Peyer's patch (tissue), 4 donors: ENCODE results near the gene METTL24. TPM values are rescaled to one million over a fixed set of nuclear protein-coding genes. Genes with fewer than 3 reads are reported as not detected.

Experiments
- DNase-seq, 3 donors: peaks; one replicate each; pipeline ENCODE4 v3.0.0-alpha.2; 2017 to 2019
- H3K27ac ChIP-seq, 4 donors: fragments of 200-600 bp; sonication (generic); one replicate each; pipeline ENCODE4 v1.5.1; 2016 to 2019
- H3K27me3 ChIP-seq, 2 donors: fragments of 200-600 bp; sonication (generic); one replicate each; pipeline ENCODE4 v1.5.1; 2019
- H3K36me3 ChIP-seq, 3 donors: fragments of 200-600 bp; sonication (generic); one replicate each; pipeline ENCODE4 v1.5.1; 2016 to 2019
- H3K4me1 ChIP-seq, 4 donors: fragments of 200-600 bp; sonication (generic); one replicate each; pipeline ENCODE4 v1.5.1; 2016 to 2019
- H3K4me3 ChIP-seq, 4 donors: fragments of 200-600 bp; sonication (generic); 1 replicate in 3 of 4; 2 replicates in 1 of 4; pipeline ENCODE4 v1.5.1; 2016 to 2019; ENCODE audit warnings: mild to moderate bottlenecking in 1 of 4
- H3K9me3 ChIP-seq, 4 donors: fragments of 200-600 bp; sonication (generic); one replicate each; pipeline ENCODE4 v1.5.1; 2016 to 2019; ENCODE audit warnings: mild to moderate bottlenecking in 1 of 4
- POLR2A ChIP-seq, 2 donors: fragments of 450-650 bp; IDR thresholded peaks; one replicate each; pipeline ENCODE4 v1.5.1; 2017; ENCODE audit warnings: antibody characterized with exemption in 2 of 2, mild to moderate bottlenecking in 2 of 2, moderate library complexity in 2 of 2
- total RNA-seq, 4 donors: library from RNA; depleted of rRNA; stranded (reverse); fragments of >200 nt; gene quantifications; one replicate each; pipeline ENCODE4 v1.1.0, GENCODE V29; 2016
- TF ChIP-seq, protein P1 (sequence below), 6 experiments: fragments of 450-650 bp in 4 of 6; fragments of 200-600 bp in 2 of 6; sonication (generic) in 1 of 6; IDR thresholded peaks; one replicate each; pipeline ENCODE4 v1.5.1; 2017 to 2019; ENCODE audit warnings: antibody characterized with exemption in 6 of 6, mild to moderate bottlenecking in 3 of 6, moderate library complexity in 1 of 6

Gene METTL24
- total RNA-seq, 4 donors from 2014 or later = 3.9 to 11.2 (median 6.8) TPM

DNA sequence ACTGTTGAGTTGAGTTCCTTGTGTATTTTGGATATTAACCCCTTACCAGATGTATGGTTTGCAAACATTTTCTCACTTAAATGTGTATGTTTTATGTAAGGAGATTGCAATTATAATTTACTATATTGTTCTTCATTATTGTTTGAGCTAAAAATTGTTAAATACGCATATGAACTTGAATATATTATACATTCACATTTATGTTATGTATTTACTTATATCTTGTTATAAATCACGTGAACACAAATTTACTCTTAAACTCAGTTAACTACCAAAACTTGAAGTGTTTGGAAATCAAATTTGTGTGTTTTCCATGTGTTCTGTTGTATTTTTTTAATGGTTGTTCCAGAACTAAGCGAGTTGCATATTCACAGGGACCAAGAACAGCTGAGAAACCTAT, 159.6 kb downstream of the METTL24 start:
- H3K27me3 ChIP-seq = no peaks in the 10 kb centered on the region
- no peaks in the 10 kb centered on the region for H3K4me1 ChIP-seq
- H3K36me3 ChIP-seq = peaks cover 0 to 10% (median 0%) of the 10 kb centered on the region in 3 donors
- no peak overlapping the region for H3K4me3 ChIP-seq
- no peak overlapping the region for H3K27ac ChIP-seq
- H3K9me3 ChIP-seq = no peaks in the 10 kb centered on the region
- TF ChIP-seq POLR2A (IDR thresholded peaks at IDR 0.05) = no peak
- TF ChIP-seq, protein P1, sequence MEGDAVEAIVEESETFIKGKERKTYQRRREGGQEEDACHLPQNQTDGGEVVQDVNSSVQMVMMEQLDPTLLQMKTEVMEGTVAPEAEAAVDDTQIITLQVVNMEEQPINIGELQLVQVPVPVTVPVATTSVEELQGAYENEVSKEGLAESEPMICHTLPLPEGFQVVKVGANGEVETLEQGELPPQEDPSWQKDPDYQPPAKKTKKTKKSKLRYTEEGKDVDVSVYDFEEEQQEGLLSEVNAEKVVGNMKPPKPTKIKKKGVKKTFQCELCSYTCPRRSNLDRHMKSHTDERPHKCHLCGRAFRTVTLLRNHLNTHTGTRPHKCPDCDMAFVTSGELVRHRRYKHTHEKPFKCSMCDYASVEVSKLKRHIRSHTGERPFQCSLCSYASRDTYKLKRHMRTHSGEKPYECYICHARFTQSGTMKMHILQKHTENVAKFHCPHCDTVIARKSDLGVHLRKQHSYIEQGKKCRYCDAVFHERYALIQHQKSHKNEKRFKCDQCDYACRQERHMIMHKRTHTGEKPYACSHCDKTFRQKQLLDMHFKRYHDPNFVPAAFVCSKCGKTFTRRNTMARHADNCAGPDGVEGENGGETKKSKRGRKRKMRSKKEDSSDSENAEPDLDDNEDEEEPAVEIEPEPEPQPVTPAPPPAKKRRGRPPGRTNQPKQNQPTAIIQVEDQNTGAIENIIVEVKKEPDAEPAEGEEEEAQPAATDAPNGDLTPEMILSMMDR (IDR thresholded peaks at IDR 0.05) = no peak
- no peak for DNase-seq

DNA sequence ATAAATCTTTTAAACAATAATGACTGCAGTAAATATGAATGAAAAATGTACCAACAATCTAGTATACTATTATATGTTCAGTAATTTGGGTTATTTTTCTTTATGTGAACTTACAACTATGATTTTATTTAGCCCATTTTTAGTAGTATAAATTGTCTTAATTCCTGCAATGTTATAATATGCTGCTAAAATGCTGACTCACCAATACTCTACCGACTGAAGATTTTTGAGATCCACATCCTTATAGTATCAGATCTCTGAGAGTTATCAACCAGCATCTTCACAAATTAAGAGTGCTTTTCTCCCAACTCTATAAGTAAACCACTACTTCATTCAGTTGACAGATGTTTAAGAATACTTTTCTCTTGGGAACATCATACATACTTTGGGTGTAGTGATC, 161.3 kb downstream of the METTL24 start:
- Histone ChIP-seq H3K36me3 (peaks cover 0 to 16% (median 0%) of the 10 kb centered on the region in 3 donors), H3K27me3 (no peaks in the 10 kb centered on the region), H3K27ac (no peak overlapping the region), H3K4me3 (no peak overlapping the region), H3K9me3 (no peaks in the 10 kb centered on the region), H3K4me1 (no peaks in the 10 kb centered on the region)
- TF ChIP-seq, protein P1 (IDR thresholded peaks at IDR 0.05) = no peak
- TF ChIP-seq POLR2A (IDR thresholded peaks at IDR 0.05) = no peak
- DNase-seq = no peak

DNA sequence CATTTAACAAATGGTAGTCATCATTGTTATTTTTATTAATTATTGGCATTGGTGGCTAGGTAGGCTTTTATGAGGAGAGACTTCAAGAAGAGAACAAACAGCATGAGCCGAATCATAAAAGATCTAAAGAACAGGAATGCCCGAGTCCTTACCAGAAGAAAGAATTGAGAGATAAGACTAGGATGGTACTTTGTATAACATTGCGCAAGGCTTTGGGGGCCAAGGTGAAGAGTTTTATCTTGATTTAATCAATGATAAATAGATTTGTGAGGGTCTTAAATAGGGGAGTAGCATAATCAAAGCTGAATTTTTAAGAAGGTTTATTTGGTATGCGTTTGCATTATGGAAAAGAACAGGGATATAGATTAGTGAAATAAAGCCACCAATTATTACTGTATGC, 162.5 kb downstream of the METTL24 start:
- no peaks in the 10 kb centered on the region for H3K4me1 ChIP-seq
- TF ChIP-seq, protein P1 (IDR thresholded peaks at IDR 0.05) = no peak
- no peak for TF ChIP-seq POLR2A (IDR thresholded peaks at IDR 0.05)
- peaks cover 0 to 16% (median 0%) of the 10 kb centered on the region in 3 donors for H3K36me3 ChIP-seq
- no peak overlapping the region for H3K27ac ChIP-seq
- no peaks in the 10 kb centered on the region for H3K27me3 ChIP-seq
- DNase-seq = no peak
- no peaks in the 10 kb centered on the region for H3K9me3 ChIP-seq
- no peak overlapping the region for H3K4me3 ChIP-seq

Other genes starting within 250 kb of the METTL24 start
- gene WASF1, start 178.7 kb downstream of the METTL24 start, total RNA-seq = 10 to 100 TPM in 1 of 4 donors, 1 to 10 TPM in 3; 1.8 to 14.0 (median 5.9) TPM
- 10 to 100 TPM; 12.7 to 29.7 (median 20.5) TPM for gene CDC40, start 177.9 kb downstream of the METTL24 start, total RNA-seq
- 1 to 10 TPM; 3.3 to 9.8 (median 4.0) TPM for gene DDO, start 57.2 kb upstream of the METTL24 start, total RNA-seq
- not detected for gene SLC22A16, start 118.3 kb upstream of the METTL24 start, total RNA-seq